HG03045 (cell line): ENCODE data around the gene DLG1.

Source experiments
- ATAC-seq: cut with Tn5 transposase; IDR thresholded peaks from one replicate; pipeline ENCODE4 v1.9.1; 2021; ENCODE audit warnings: mild to moderate bottlenecking, moderate library complexity; ENCODE audit not compliant: unreplicated experiment

DLG1 gene

GRCh38 chr3:197021729-197022404, 276.5 kb downstream of the DLG1 start:
- no peak for ATAC-seq

DNA sequence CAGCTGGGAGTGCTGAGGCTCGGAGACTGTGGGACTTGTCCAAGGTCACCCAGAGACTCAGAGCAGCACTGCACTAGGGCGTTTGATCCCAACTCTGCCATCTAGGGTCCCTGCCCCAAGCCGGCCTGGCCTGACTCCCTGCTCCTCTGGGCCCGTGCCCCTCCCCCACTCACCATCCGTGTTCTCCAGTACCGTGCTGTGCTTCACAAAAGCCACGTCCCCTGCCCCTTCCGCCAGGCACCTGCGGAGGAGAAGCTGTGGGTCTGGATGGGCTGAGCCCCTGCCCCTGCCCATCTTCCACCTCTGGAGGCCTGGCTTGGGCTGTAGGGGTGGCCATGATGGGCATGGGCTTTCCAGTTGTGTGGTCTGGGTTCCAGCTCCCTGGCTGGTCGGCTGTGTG, 277.2 kb downstream of the DLG1 start:
- ATAC-seq: no peak

- ATAC-seq: no peak
These were observed 278.9 kb downstream of the DLG1 start for GRCh38 chr3:197019535-197019934.

DNA sequence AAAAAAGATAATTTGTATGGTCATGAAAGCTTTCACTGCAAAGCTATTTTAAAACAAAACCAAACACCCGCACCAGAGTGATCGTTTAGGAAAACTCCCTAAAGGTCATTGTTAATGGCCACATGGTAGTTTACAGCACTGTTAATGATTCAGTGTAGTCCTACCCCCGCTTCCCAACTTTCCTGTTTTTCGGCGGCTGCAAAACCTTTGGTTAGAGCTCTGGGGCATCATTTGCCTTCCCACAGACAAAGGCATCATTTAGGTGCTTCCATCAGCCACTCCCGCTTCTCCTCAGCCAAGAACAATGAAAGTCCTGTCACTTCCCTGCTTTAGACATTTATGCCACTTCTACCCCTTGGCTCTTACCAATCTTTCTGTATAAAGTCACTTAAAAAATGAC, 279.4 kb downstream of the DLG1 start:
- no peak for ATAC-seq

- no peak for ATAC-seq
These were observed 281.4 kb downstream of the DLG1 start for GRCh38 chr3:197017003-197017402.

GRCh38 chr3:197015790-197016736, 282.3 kb downstream of the DLG1 start:
- no peak for ATAC-seq

- no peak for ATAC-seq
These were observed 283.4 kb downstream of the DLG1 start for GRCh38 chr3:197014942-197015575.

DNA sequence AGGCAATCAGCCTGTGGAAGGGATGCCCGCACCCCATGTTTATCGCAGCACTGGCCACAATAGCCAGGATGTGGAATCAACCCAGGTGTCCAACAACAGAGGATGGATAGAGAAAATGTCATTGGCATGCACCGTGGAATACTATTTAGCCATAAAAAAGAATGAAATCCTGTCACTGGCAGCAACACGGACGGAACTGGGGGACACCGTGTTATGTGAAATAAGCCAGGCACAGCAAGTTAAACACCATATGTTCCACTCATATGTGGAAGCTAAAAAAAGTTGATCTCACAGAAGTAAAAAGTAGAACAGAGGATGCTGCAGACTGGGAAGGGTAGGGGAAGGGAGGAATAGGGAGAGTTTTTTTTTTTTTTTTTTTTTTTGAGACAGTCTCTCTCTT, 284.4 kb downstream of the DLG1 start:
- ATAC-seq: no peak

DNA sequence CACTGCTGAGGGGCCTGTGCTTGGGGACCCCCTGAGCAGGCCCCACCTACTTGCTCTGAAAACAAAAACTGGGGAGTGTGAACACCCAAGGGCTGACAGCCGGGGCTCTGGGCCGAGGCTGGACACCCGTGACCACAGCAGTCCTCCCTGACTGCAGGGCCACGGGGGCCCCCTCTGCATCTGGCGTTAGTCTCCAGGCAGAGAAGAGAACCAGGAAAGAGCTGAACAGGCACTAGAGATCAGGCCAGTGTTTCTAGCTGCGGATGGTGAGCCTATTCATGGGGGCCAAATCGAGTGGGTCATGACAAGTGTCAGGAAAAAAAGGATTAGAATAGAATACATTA, 285.9 kb downstream of the DLG1 start:
- no peak for ATAC-seq

DNA sequence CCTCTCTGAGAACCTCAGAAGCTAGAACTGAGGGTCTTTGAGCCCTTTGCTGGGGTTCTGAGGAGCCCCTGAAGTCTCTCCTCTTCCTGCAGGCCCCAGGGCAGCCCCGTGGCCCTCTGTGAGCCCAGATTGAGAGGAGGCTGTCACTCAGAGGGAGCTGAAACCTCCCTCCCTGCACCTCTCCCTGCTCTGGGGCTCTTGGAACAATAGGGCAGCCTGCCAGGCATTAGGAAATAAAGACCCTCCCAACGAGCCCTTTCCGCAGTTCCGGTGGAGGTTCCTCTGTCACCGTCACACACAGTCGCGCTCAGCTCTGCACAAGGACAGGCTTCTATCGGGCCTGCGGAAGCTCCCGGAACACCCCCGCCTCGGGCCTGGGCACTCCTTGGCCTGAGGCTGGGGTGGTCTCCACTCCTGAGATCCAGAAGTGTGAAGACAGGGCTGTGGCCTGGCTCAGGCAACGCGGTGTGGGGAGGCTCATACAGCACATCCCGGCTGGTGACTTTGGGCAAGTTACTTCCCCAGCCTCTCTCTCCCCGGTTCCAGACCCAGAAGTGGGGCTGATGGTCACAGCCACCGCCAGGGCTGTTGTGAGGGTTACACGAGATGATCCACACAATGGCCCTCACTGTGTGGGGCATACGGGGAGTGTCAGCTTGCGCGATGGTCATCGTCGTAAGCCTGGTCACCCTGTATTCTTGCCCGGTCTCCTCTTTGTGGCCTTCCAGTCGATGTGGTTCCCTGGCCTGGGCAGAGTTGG, 286.5 kb downstream of the DLG1 start:
- ATAC-seq: no peak

GRCh38 chr3:197010556-197011351, 287.7 kb downstream of the DLG1 start:
- no peak for ATAC-seq

- no peak for ATAC-seq
These were observed 288.8 kb downstream of the DLG1 start for GRCh38 chr3:197009532-197010019.

GRCh38 chr3:197008436-197009209, 289.8 kb downstream of the DLG1 start:
- no peak for ATAC-seq

- ATAC-seq: no peak
These were observed 290.5 kb downstream of the DLG1 start for GRCh38 chr3:197007953-197008352.

GRCh38 chr3:197007296-197007940, 291.0 kb downstream of the DLG1 start:
- ATAC-seq: no peak

GRCh38 chr3:197006860-197007259, 291.6 kb downstream of the DLG1 start:
- ATAC-seq: no peak

DNA sequence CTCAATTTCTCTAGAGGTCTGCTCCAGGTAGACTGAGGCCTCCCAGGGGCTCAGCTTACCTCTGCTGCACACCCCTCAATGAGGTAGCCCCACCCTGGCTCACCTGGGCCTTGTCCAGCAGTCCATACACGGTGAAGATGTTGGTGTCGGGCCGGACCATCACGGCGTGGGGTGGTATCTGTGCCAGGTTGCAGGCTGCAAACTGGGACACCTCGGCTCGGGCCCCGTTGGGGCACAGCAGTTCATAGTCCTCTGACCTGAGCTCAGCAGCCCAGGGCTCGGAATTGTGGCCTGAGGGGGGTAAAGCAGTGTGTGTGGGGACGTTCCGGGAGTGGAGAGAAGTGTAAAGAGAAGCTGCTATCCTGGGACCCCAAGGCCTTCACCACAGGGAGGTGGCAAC, 292.0 kb downstream of the DLG1 start:
- ATAC-seq: no peak

- peak; percentile 13 for ATAC-seq
These were observed 294.7 kb downstream of the DLG1 start for GRCh38 chr3:197003461-197004385.
